Left forelimb (tissue), 1 donor: ENCODE results near the gene TRPC4.
"Not testable (repeated sequence)": the region's sequence is repeated elsewhere in the genome, so short reads cannot be mapped to it uniquely, and the experiment has no call there.

Experiments
- DNase-seq: peaks from one replicate; pipeline ENCODE4 v3.0.0-alpha.2; 2018; ENCODE audit warnings: low spot score

Gene TRPC4

DNA sequence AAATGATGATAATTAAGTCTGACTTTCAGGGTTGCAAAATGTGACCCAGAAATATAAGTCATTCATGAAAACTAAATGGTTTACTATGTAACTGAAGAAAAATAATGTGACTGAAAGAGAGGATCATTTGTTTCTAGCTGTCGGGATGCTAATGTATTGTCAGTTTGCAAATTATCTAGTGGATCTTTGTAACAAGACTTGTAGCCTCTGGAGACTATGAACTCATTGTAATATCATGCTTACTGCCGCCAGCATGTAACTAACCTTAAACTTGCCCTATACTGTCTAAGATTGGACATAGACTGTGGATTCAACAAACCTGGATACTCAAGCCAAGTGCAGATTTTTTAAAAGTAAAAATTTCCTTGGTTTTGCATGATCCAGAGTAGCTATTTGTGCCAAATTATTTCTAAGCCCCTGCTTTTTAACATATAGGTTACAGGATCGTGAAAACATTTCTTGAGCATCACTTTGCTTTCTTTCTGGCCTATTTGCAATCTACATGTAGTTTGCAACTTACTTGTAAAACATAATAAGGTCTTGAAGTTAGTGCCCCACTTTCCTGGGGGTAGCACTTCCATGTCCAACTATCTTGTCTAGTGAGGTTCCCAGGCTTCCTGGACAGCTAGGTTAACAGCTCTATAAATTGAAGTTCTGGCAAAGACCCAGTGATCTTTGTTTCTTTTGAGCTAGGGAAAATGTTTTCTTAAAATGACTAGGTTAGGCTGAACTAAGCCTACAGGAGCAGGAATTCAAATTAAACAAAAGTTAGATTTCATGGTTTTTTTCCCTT is 267.7 kb downstream of the TRPC4 start:
- no peak for DNase-seq

DNA sequence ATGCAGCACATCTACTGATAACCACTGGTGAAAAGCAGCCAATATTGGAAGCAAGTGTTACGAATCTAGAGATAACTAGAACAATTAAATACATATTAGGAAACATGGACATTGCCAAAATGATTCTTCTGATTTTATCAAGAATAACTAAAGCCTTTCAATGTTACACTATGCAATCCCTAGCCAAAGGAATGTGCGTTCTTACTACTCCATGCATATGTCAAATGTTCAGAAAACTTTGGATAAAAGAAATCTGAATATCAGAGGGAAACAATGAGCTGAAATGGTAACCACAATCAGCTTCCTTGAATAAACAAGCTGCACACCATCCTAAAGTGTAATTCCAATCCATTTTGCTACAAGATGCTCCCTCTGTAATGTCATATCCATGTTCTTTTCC is 270.1 kb downstream of the TRPC4 start:
- DNase-seq = no peak

DNA sequence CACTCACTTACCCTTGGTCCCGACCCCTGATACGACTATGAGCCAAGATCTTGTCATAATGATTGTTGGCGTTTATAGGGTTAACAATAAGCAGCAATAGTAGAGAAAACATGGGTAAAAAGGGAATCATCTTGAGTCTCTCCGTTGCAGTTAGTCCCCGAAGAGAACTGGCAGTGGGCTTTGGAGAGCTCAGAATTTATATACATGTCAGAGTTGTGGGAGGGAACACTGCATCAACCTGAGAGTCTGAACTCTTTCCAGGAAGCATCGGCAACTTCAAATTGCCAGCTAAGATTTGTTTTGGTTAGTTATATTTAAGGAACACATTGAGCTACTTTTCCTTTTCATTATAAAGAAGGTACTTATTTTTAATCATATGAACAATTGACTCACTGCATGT is 271.0 kb downstream of the TRPC4 start, which contains the start of gene POSTN:
POSTN (minus strand) TSS at position 172 of the 400 bp plus-strand sequence; CDS start at position 130, 42 bp downstream.
- DNase-seq = peak; percentile 82

DNA sequence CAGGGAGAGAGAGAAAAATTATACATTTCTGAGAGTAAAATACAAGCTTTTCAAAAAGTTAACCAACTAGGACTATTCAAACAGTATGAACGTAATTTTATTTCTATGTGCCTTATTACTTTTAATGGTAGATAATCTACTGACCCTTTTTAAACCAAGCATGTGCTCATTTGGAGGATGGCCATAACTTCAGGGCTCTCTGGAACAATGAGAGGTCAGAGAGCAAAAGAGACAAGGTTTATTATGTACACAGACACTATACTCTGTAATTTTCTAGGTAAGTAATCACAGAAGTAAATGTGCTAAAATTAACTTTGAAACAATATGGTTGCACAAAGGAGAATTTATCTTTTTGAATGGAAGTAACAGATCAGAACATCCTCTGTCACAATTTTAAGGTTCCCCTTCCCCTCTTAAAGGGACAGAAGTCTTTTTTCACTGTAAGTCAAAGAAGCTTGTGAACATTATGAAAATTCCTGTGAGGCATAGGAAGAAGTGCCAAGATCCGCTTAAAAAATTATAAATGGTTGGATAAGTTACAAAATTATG is 272.0 kb downstream of the TRPC4 start:
- no peak for DNase-seq

DNA sequence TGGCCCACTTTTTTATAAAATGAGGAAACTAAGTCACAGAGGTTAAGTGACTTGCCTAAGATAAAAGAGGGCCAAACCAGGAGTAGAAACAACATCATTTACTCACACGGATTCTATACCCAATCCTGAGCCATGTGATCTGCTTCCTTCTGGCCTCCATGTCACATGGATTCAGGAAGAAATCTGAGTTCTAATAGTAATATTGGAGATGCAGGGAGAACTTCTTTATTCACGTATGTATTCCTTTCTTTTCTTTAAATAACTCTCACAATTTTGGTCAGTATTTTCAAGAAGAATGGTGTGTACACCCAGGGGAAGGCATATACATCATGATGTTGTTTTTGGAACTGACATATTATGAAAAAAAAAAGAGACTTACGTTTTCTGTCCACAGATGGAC is 272.8 kb downstream of the TRPC4 start:
- DNase-seq = no peak

DNA sequence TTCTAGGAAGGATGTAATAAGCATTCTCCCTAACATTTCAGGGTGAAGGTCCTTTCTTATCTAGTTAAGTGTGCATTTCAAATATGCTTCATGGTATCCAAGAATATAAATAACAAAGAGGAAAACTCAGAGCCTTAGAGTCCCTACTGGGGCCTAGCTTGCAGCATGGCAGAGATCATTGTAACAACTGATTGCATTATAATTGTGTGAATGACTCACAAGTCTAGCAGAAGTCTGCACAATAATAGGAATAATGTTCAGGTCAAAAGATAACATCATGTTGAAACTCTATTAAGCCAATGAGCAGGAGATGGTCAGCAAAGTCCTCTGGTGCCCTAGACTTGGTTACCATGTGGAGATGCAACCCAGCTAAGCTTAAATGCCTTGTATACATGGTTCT is 274.4 kb downstream of the TRPC4 start:
- no peak for DNase-seq

DNA sequence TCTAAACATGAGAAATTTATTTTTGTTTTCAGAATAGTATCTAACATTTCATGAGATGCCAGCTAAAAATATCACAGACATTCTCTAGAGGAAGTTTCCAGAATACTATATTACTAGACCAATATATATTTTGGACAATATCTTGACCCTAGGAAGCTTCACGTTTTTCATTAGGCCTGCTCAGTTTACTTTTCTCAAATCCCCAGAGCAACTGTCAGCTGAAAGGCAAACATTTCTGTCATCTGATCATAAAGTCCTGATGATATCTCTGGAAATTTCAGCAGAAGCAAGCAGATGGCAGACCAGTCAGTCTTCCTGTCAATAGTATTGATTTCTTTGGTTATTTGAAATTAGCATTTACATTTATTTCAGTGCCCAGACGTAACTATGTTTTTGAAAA is 275.0 kb downstream of the TRPC4 start:
- no peak for DNase-seq

DNA sequence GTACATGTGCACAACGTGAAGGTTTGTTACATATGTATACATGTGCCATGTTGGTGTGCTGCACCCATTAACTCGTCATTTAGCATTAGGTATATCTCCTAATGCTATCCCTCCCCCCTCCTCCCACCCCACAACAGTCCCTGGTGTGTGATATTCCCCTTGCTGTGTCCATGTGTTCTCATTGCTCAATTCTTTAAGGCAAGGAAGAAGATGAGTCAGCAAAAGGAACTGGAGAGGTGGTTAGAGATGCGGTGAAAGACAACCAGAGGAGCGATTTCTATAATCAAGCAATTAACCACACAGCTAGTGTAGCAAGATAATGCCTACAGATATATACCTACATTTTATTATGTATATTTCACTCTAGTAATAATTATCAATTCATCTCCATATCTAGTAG is 280.2 kb downstream of the TRPC4 start:
- not testable (repeated sequence) for DNase-seq

DNA sequence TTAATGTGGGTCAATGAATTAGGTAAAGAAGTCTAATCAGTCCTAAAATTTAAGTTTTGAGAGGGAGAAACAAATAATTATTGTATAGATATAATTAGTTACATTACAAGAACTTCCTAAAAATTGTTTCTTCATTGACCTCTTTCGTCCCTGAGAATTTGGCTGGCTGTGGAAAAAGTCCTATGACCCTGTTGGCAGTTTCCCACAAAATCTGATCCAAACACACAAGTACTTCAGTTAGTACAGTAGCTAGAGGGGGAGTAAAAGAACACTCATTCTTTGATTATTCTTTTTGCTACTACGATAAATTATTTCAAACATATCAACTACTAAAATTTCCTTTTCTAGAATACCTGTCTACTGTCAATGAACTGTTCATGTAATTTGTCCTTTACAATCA is 282.3 kb downstream of the TRPC4 start:
- DNase-seq = no peak
